ENCODE measurements around the gene BMPR1B.

- TF ChIP-seq CTCF (IDR thresholded peaks at IDR 0.05; ENCODE audit: low read depth, low read length, poor library complexity, severe bottlenecking) = no peak
- no peak for TF ChIP-seq EZH2phosphoT487 (IDR thresholded peaks at IDR 0.05; ENCODE audit: borderline replicate concordance, low read length)
These were observed 12.9 kb upstream of the BMPR1B start for GRCh38 chr4:94744850-94745249.

Measured in DOHH2 (cell line).